ENCODE measurements around the gene IFFO2.

IFFO2 gene

DNA sequence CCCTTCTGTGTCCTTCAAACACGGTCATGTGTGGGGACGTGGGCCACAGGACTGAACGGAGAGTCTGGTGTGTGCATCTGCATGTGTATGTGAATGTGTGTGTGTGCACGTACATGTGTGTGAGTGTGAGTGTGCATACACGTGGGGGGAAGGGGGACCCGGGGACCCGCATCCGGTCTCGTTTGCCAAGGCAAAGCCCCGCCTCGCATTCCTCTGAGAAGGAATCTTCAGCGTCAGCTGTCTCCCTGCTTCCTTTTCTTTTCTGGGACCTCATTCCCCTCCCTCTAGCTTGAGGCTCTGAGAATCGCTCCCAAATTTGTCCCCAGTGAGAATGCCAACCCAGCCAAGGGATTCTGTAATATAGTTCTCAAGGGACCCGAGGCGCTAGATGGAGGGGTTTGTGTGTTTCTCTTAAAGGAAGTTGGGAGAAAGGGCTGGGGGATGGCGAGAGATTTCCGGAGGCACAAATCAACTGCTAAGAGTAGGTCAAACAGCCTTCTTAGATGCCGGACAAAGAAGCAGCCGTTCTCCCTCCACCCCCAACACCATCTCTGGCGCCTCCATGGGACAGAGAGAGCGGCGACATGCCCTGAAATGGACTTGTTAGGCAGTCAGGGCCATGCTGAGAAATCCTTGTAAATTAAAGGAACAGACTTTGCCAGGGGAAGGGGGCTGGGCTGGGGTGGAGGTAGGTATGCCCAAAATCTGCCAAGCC lies 6.6 kb downstream of the IFFO2 start:
- DNase-seq, result peak; percentile 53

DNA sequence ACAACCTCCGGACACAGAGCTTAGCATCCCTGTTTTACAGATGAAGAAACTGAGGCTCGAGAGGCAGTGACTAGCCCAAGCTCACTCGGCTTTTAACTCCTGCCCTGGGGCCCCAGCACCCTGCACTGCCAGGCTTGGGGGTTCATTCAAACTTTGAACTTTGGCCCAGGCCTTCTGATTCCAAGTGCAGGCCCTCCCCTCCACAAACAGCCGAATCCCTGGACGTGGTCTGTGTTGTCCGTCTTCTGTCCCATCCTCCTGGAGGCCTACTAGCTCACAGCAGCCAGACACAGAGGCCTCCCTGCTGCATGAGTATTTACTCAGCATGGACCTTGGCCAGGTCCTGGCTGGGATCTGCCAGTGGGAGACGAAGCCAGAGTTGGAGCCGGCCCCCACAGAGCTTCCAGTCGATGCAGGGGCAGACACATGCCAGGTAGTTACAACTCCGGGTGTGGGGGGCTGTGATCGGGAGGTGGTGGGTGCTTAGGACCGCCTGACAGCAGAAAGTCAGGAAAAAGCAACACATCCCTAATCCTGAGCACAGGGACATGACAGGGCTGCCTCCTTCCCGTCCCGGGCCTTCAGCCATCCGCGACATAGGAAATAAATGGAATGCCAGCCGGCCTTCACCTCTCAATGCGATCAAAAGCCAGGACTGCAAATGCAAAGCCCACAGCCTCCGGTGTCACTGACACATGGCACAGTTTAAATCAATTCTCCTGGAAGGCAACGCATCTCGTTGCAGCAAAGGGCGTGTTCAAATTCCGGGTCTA lies 7.4 kb downstream of the IFFO2 start:
- no peak for DNase-seq

DNA sequence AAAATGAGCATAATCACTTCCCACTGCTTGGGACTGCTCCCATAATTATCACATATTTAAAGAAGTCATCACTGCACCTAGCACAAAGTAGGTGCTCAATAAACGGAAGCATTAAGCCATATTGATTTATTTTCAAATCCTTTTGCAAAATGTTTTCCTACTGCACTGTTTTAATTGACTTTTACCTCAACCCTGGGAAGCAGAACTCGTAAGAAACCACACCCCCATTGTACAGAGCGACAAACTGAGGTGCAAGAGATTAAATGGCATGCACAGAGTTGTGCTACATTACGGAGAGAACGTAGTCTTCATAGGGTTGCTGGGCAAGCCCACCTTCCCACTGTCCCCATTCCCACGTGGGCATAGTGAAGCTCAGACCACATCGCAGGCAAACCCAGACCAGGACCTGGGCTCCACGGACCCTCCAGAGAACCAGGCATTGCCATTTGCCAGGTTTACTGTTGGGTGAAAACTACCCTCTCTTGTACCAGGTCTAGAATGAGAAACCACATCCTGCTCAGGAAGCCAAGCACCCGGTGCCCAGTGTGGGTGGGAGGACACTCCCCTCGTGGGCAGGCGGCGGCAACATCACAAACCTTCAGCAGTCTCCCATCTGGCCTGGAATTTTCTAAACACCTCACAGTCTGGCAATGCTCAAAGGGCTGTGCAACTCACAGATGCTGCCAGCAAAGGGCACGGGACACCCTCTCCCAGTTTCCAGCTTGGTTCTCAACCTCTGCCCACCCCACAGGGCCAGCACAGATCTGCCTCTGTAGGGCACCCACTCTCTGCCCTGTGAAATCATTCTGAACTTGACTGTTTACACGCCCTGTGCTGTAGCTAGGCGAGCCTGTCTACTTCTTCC lies 8.2 kb downstream of the IFFO2 start:
- DNase-seq, result peak; percentile 79

DNA sequence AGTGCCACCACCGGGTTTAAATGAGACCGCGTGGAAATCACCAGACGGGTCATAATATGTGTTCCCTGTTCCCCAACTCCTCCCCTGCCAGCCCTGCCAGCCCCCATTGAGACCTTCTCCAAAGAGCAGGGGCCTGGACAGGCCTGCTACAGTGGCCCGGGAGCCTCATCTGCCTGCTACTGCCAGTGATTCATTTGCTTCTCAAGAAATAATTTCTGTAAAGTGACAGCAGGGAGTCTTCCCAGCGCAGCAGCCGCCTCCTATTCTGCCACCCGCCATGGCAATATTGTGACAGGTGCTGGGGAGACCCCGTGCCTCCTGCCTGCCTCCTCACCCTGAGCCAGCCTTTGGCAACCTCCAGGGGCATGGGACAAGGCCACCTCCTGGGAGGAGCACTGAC lies 8.9 kb downstream of the IFFO2 start:
- DNase-seq, result no peak

DNA sequence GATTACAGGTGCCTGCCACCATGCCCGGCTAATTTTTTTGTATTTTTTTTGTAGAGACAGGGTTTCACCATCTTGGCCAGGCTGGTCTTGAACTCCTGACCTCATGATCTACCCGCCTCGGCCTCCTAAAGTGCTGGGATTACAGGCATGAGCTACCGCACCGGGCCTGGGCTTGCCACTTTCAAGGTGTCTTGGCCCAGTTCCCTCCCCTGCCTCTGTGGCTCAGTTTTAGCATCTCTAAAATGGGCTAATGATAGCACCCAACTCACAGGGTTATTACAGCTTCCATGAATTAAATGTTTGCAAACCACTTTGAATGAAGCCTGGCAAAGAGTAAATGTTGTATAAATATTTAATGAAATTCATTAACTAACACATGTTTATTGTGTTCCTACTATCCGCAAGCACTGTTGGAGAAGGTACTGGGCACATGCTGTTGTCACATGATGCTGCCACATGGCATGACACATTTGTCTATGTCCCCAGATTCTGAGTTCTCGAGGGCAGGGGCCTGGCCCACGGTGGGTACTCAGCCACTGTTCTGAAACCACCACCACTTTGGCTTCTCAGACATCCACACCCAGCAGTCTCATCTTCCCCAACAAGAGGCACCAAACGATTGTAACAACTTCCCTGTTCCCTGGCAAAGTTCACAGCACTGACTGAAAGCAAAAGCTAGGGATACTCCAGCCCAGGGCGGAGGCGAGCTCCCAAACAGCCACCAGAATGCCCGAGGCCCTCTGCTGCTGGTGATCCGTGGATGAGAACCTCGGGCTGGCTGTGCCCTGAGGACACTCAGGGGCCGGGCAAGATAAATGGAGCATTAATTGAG lies 9.7 kb downstream of the IFFO2 start:
- no peak for DNase-seq

DNA sequence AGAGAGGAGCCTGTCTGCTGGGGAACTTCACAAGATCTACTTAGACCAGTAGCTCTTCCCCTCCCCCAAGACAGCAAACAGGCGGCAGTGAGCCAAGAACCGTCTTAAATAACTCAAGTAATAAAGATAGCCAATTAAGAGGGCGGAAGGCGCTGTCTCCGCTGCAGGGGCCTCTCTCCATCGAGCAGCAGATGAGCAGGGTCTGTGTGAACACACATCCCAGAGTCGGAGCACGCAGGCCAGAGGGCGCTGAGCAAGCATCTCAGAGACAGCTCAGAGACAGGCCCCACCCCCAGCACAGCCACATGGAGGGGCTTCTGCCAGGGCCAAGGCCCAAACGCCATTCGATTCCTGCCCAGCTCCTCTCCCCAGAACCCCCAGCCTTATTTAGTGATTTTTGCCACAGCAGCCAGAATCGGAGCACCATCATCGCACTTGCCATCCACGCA lies 11.1 kb downstream of the IFFO2 start:
- no peak for DNase-seq

DNA sequence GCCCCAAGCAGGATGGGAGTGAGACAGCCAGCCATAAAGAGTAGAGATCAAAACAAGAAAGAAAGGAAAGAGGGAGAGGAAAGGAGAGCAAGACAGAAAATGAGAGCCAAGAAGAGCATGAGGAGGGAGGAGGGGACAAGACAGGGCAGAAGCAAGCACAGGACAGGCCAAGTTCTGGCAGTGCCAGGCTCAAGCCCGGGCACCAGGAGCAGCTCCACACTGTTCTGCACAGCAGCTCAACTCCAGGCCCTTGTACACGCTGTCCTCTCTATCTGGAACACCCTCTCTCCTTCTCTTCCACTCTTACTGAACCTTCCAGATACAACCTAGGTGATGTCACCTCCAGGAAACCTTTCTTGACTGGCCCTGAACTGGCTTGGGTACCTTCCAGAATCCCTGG lies 11.7 kb downstream of the IFFO2 start:
- no peak for DNase-seq

DNA sequence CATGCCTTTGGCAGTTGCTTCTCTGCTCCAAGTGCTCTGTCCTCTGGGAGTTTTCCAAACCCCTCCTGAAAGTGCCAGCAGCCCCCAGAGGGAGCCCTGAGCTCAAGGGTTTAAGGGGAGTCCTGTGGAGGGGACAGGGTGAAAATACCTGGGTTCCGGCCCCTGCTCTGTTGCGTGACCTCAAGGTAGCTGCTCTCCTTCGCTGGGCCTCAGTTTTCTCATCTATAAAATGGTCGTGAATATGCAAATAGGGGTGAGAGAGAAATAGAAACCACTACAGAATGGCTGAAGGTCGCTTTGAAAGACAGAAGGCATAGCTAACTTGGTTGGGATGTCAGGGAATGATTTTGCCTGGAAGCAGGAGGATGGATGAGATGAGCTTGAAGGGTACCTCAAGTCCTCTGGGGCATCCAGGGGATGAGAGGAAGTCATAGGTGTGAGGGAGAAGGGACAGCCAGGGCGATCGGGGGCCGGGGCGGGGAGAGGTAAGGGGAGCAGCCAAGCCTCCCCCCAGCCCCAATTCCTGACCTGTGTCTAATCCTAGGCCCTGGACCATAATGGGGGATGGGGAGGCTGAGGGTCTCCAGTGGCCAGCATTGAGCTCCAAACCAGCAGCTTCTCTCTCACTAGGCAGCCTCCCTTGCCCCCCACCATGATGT lies 12.4 kb downstream of the IFFO2 start:
- no peak for DNase-seq

DNA sequence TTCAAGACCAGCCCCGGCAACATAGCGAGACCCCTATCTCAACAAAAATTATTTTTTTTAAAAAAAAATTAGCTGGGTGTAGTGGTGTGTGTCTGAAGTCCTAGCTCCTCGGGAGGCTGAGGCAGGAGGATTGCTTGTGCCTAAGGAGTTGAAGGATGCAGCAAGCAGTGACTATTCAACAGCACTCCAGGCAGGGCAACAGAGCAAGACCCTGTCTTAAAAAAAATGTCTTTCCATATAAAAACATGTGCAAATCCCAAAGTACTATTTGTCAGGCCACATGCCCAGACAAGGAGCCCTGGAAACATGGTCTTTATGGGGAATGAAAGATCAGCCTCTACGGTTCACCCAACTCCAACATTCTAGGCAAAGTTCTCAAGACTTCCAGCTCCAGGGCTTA lies 13.3 kb downstream of the IFFO2 start:
- no peak for DNase-seq

DNA sequence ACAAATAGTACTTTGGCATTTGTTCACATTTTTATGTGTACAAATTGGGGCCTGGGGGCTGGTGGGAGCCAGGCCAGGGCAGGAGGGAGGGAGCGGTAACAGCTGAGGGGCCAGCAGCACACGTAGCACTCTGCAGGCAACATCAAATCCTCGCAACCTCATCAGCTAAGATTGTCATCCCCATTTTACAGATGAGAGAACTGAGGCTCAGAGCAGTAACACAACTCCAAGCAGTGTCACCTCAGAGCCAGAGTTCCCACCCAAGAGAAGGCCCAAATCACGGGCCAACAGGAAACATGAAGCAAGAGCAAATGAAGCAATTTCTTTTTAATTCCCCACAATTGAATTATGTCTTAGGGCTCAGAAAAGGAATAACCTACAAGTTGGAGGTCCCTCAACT lies 14.1 kb downstream of the IFFO2 start:
- no peak for DNase-seq

DNA sequence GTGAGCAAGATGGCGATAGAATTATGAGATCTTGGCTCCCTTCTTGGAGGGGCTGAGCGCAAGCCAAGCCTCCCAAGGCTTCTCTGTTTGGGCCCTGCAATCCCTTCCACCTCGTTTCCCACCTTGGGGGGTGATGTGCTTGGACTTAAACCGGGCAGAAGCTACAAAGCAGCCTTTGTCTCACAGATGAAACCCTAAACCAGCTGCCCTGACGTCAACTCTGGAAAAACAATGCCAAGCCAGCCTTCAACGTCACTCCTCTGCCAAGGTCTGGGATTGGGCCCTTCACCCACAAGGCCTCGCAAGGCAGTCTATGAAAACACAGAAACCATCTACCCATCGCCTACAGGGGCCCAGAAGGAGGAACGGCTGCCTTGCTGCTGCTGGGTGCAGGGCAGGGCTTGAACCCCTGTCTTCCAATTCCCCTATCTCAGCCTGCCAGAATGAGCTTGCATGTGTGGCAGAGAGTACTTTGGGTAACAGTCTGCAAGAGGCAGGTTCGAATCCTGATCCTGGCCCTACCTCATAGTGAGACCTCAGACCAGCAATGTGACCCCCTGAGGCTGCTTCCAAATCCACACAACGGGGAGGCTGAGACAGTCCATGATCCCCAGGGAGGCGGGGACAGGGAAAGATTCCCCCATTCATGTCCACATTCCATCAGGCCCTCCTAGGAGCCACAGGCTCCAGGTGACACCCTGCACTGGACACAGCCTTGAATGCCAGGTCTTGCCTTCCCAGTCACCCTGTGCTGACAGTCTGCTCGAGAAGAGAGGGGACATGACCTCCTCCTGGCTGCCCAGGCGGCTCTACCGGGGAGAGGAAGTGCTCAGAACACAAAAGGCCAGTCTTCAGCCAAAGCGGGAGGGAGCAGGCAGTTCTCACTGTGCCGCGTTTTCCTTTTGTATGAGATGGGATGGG lies 15.0 kb downstream of the IFFO2 start:
- no peak for DNase-seq

DNA sequence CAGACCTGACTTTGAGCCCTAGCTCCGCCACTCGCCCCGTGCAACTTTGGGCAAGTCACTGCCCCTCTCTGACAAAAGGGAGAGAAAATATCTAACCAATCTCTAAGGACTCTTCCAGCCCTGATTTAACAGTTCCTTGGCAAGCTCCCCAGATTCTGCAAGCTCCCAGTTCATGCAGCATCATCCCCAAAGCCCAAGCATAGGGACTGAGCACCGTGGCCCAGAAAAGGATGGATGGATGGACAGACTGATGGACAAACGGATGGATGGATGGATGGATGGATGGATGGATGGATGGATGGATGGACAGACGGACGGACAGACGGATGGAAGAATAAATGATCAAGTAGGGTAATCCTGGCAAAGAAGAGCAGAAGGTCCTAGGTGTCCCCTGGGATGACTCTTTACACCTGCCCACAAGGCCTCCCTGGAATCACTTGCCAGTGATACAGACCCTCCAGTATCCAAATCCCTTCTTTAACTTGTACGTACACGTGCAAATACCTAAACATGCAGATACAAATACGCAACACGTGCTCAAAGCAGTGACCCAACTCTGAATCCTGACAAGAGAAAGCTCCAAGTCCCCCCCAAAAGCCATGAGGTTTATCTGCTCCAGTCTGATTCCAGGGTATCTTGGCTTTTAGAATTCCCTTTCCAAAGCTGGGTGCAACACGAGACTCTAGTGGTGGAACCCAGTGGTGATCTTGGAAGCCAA lies 16.0 kb downstream of the IFFO2 start:
- DNase-seq, result no peak

DNA sequence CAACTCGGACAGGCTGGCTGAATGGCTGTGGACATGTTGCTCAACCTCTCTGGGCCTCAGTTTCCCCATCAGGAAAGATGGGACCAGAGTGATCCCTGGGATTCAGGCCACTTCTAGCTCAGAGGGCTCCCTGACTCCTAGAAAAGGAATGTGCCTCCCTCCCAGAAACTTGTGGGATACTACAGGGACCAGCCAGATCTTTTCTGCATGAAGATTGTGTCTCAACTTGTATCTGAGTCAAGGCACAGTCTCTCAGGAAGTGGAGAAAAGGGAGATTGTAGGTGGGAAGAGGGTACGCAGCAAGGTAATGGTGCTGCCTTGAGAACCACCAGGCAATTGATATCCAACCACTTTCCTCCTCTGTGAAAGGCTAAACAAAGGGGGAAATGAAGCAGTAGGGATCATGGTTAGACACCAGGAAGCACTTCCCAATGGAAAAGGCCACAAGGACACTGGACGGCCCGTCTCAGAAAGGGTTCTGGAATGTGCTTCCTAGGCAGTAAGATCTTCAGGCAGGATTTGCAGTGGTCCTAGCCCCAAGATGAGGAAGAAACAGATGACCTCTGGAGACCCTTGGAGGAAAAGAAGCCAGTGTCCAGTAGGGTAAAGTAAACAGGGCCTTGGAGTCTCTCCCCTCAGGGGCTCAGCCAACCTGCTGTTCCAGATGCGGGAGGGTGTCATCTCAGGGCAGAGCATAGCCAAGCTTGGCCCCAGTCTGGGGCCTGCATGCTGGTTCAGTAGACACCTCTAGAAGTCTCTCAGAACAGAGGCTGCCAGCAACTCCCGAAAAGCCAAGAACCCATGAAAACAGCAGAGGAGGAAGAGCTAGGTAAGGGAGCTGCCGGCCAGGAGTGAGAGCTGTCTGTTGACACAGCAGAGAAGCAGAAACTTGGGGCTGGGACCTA lies 16.8 kb downstream of the IFFO2 start:
- DNase-seq, result no peak

DNA sequence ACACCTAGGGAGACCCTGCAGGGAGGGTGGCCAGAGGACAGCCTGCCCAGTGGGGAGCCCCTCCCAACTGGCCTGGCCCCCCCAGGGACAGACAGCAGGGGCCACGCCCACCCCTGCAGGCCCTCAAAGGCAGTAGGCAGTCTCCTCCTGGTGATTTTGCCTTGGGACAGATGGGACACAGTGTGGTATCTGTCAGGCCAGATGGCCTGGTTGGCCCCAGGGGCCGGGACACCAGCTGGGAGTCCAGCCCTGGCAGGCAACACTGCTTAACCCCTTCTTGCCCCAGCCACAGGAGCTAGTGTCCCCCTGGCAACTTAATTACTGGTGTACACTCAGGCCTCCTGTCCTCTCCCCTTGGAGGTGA lies 17.8 kb downstream of the IFFO2 start:
- DNase-seq, result no peak

DNA sequence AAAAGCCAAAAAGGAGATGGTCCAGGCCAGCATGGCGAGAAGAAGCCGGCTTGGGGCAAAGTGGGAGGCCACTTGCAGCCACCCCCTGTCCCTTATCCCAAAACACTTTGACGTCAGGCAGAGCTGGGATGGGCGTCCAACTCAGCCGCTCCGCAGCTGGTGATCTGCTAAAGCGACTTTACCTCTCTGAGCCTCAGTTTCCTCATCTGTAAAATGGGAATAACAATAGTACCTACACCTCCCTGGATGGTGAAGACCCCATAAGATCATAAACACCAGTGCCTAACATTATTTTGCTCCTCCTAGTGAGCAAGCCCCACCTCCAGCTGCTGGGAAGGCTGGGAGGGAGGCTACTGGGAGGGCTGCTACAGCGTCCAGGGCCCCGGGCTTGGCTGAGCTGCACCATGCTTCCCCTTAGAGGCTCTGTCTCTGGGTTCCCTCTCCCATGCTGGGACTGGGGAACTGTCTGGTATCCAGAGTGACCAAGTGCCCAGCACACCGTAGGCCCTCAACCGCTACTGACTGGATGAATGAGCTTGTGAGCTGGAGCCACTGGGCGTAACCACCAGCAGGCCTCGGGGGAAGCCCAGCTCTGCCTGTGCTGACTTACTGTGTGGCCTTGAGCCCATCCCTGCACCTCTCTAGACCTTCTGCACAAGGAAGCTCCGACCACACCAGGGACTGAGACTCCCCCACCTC lies 18.3 kb downstream of the IFFO2 start:
- no peak for DNase-seq

DNA sequence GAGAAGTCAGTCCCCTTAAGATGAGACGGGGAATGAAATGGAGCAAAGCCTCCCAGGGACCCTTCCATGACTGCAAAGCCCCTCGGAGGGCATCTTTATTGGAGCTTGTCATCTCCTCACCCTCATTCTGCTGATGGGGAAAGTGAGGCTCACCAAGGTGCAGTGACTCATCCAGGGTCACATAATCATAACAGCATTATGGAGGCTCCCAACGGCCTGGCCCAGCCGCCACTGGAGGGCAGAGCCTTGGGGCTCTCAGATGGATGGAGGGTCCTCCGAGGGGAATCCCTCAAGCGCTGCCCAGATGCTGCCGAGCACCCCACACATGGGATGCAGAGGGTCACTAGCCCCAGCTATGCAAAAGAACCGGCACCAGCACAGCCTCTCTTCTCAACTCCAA lies 18.9 kb downstream of the IFFO2 start:
- no peak for DNase-seq

DNA sequence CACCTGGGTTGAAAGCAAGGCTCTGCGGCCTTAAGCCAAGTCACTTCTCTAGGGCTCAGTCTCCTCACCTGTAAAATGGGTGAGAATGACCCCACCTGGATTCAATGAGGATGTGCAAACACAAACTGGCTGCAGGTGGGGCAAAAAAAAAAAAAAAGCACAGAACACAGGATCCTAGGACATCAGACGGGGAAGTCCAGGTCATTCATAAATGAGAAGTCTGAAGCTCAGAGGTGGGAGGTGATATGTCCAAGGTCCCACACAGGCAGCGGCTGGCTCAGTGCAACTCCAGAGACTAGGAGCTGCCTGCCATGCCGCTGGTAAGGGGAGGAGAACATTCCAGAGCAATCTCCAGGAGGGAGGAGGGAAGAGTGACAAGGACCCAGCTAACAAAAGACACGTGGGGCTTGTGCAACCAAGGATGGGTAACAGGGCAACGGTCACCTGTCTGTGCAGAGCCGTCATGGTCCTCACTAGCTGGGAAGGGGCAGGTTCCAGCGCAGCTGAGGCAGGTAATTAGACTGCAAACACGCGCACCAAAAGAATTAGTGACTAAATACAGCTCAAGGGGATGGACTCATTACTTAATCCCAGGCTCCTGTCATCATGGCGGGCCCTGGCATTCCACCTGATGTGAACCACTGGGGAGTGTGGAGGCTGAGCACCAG lies 19.5 kb downstream of the IFFO2 start:
- no peak for DNase-seq

DNA sequence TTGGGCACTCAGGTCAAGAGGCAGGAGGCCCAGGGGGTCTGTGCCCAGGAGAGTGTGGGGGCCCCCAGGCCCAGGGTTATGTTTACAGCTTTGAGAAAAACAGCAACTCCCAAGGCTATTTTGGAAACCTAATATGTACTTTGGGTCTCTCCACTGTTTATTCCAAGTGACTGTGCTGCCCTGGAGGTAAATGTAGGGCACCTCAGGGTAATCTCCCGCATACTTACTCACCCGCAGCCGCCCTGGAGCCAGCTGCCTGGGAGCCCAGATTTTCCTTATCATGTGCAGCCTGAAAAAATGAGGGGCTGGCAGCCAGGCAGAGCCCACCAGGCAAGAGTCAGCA lies 20.0 kb downstream of the IFFO2 start:
- DNase-seq, result no peak

All from activated CD4-positive, alpha-beta T cell treated with anti-CD3 and anti-CD28 coated beads, Interleukin-10, Interleukin-2, amounts not matched to agents 100 ng/mL and 50 ng/mL, durations not matched to agents 16 hours and 8 hours (primary cell).